GM13976 (cell line): ENCODE data around the gene MAP1A.

Experiments used
- DNase-seq: peaks from one replicate; pipeline ENCODE4 v3.0.0; 2012; ENCODE audit warnings: low spot score
- CTCF ChIP-seq: IDR thresholded peaks from 2 replicates; pipeline ENCODE4 v1.5.1; 2012; ENCODE audit warnings: borderline replicate concordance, mild to moderate bottlenecking; ENCODE audit not compliant: insufficient read depth; ENCODE audit errors: extremely low read depth, missing control alignments, control extremely low read depth
- in situ Hi-C: fragments of 300-500 bp; cut with MboI; formaldehyde crosslinking; loops from one replicate; pipeline ENCODE4 v1.12.0; 2022; ENCODE audit warnings: low sequenced_read_pairs, mixed read lengths, inconsistent platforms; ENCODE audit not compliant: unreplicated experiment

The MAP1A gene

GRCh38 chr15:43498990-43499389 lies 18.4 kb upstream of the MAP1A start:
- no peak for TF ChIP-seq CTCF
- in situ Hi-C loops = no loop called here
- DNase-seq = no peak

DNA sequence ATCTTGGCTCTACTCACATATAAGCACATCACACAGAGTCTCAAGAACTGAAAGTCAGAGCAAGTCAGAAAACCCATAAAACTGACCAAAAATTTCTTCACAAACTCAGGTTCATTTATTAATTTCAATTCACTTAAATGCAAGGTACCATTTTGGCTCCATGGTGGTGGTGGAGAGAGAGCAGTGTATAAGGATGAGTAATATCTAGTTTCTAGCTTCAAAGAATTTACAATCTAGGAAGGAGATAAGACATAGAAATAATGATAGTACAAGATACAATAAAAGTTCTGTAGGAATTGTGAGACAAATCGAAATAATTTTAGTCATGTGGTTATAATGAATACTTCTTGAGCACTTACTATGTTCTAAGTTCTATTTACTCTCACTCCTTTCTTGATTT lies 17.8 kb upstream of the MAP1A start:
- no peak for TF ChIP-seq CTCF
- in situ Hi-C loops = no loop called here
- DNase-seq = no peak

DNA sequence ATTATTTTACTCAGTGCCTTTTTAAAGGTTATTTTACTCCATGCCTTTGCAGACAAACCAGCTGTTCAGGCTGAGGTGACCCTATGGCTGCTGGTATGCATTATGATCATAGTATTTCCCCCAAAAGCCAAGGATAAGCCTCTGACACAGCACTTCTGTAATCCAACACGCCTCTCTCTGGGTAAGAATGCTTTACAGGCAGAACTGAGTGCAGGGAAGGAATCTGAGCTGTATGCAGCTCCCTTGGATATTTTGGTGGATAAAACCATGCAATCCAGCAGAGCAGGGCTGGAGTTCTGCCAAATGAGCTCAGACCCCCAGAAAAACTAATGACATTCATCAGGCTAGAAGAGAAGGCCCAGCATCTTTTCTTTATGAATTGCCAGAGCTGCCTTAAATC lies 11.7 kb upstream of the MAP1A start:
- DNase-seq = no peak
- TF ChIP-seq CTCF = no peak
- in situ Hi-C loops = no loop called here

- TF ChIP-seq CTCF = no peak
- DNase-seq = no peak
- in situ Hi-C loops = no loop called here
Measured at GRCh38 chr15:43508421-43508820, 9.0 kb upstream of the MAP1A start.

DNA sequence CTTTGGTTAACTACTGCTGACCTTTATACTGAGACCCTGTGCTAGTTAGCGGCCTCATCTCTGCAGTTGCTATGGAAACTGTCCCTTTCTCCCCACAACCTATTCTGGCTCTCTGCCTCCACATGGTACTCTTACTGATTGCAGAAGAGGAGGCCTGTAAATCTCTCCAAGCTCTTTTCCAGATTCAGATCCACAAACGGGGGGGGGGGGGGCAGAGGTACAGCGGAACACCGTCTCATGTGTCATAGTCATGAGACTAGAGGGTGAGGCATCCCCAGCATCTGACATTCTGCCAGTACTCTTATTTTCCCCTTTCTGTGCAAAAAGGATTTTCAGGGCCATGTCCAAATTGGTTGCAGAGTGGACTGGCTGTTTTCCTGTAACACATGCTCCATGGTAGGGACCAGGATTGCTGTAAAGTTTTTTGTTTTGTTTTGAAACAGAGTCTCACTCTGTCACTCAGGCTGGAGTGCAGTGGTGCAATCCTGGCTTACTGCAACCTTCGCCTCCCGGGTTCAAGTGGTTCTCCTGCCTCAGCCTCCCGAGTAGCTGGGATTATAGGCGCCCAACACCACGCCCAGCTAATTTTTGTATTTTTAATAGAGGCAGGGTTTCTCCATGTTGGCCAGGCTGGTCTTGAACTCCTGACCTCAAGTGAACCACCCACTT lies 8.3 kb upstream of the MAP1A start:
- no peak for TF ChIP-seq CTCF
- DNase-seq = no peak
- in situ Hi-C loops = no loop called here

DNA sequence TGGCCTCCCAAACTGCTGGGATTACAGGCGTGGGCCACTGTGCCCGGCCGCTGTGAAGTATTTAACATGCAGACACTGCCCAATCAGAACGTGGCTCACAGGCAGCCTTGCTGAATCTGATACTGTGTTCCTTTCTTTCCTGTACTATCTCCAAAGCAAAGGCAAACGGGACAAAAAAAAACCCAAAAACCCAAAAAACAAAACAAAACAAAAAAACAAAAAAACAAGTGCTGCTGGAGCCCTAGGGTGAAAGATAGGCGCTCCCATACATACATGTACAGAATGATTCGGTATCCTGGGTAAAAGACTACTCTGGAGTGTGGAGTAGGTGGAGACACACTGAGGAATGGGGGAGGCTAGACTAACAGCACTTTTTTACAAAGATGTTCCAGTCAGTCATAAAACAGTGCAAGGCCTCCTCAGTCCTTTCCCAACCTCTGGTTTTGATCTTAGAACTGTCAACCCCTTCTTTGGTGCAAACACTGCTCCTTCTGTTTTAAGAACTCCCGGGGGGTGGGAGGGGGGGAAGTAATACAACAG lies 7.7 kb upstream of the MAP1A start:
- in situ Hi-C loops = no loop called here
- peak; percentile 6 for DNase-seq
- TF ChIP-seq CTCF = no peak
